Gastrocnemius medialis (tissue), 4 donors: ENCODE data around the gene ADAMTSL5.

Experiments
- CTCF ChIP-seq, 5 experiments: fragments of 450-650 bp in 3 of 5; fragments of 200-600 bp in 2 of 5; sonication (generic) in 2 of 5; IDR thresholded peaks in 4 of 5; conservative IDR thresholded peaks in 1 of 5; 1 replicate in 4 of 5; 2 replicates in 1 of 5; pipeline ENCODE4 v1.5.1; 2016 to 2019; ENCODE audit warnings: antibody characterized with exemption in 5 of 5, mild to moderate bottlenecking in 3 of 5, moderate library complexity in 3 of 5
- POLR2A ChIP-seq, 2 donors: fragments of 450-650 bp; IDR thresholded peaks; one replicate each; pipeline ENCODE4 v1.6.1; 2017; ENCODE audit warnings: antibody characterized with exemption in 2 of 2, mild to moderate bottlenecking in 2 of 2, moderate library complexity in 2 of 2

- TF ChIP-seq CTCF (IDR thresholded peaks at IDR 0.05 in 4 of 5, conservative IDR thresholded peaks at IDR 0.05 in 1 of 5) = no peak
- TF ChIP-seq POLR2A (IDR thresholded peaks at IDR 0.05) = no peak
These were observed 2.3 kb upstream of the ADAMTSL5 start for GRCh38 chr19:1514986-1515721.
